Immature natural killer cell (primary cell): Measurements from ENCODE around the gene KIF21B. TPM values are rescaled to one million over a fixed set of nuclear protein-coding genes. Genes with fewer than 3 reads are reported as not detected.
A peak's percentile ranks its signal among the peaks of the same experiment; 100 is the strongest.

ENCODE experiments used
- DNase-seq, 3 donors: peaks; one replicate each; pipeline ENCODE4 v3.0.0; 2022; ENCODE audit warnings: mixed read lengths in 1 of 3
- H3K27ac Mint-ChIP-seq, 6 donors: one replicate each; pipeline ENCODE4 v1.8.0; 2020; ENCODE audit warnings: mixed read lengths in 6 of 6, mild to moderate bottlenecking in 5 of 6, inconsistent platforms in 4 of 6, moderate library complexity in 3 of 6
- H3K27me3 Mint-ChIP-seq, 3 donors: one replicate each; pipeline ENCODE4 v1.8.0; 2020 to 2021; ENCODE audit warnings: low read depth in 3 of 3, mild to moderate bottlenecking in 3 of 3, mixed read lengths in 3 of 3, moderate library complexity in 3 of 3, inconsistent platforms in 1 of 3
- H3K36me3 Mint-ChIP-seq, 3 donors: one replicate each; pipeline ENCODE4 v1.8.0; 2020; ENCODE audit warnings: mixed read lengths in 3 of 3, inconsistent platforms in 2 of 3, mild to moderate bottlenecking in 2 of 3
- H3K4me1 Mint-ChIP-seq, 2 donors: one replicate each; pipeline ENCODE4 v1.8.0; 2020; ENCODE audit warnings: inconsistent platforms in 2 of 2, mild to moderate bottlenecking in 2 of 2, mixed read lengths in 2 of 2, moderate library complexity in 1 of 2
- H3K4me3 Mint-ChIP-seq, 5 donors: one replicate each; pipeline ENCODE4 v1.8.0; 2020; ENCODE audit warnings: mild to moderate bottlenecking in 5 of 5, mixed read lengths in 5 of 5, inconsistent platforms in 3 of 5, moderate library complexity in 3 of 5
- H3K9me3 Mint-ChIP-seq, 6 donors: one replicate each; pipeline ENCODE4 v1.8.0; 2020; ENCODE audit warnings: mild to moderate bottlenecking in 6 of 6, mixed read lengths in 6 of 6, inconsistent platforms in 4 of 6, moderate library complexity in 3 of 6
- polyA plus RNA-seq, 3 donors: library from polyadenylated mRNA; unstranded; fragments of 300-500 nt; fragmentation: Illumina TruSeq; gene quantifications; one replicate each; pipeline ENCODE4 v1.2.3, GENCODE V29; 2021

KIF21B gene
- polyA plus RNA-seq, 3 donors from 2014 or later, result 1.6 to 9.1 (median 2.9) TPM

DNA sequence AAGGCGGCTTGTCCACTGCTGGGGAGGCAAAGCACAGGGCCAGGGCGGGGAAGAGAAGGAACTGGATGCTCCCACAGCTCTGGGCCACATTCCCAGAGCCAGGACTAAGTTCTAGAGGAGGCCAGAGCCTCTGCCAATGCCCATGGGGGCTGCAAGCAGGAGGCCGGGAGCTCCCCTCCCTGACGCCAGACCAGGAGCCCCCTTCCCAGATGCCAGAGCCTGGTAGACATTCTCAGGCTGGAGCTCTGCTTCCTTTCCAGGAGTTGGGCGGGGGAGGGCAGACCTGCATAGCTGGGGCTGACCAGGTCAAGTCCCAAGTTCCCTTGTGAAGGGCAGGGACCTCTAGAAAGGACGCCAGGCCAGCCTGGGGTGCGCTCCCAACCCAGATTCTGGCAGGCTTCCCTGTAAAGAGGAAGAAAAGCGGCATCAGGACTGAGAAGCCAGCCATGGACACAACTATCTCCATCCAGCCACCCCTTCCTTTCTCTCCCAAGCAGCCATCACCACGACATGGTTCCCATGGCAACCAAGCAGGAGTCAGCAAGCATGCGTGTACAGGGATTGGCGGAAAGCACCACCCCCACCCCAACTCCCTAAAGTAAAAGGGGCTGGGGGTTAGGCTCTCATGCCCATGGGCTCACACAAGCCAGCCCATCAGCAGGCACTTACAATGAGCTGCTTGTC lies 13.4 kb downstream of the KIF21B start:
- H3K27ac Mint-ChIP-seq, result peak overlapping the region in 5 of 6 donors; percentile 13 to 73 (median 47)
- peaks cover 58 to 61% of the 10 kb centered on the region in 2 donors for H3K4me1 Mint-ChIP-seq
- no peaks in the 10 kb centered on the region for H3K36me3 Mint-ChIP-seq
- peak overlapping the region in 2 of 5 donors; percentile 2 to 45 for H3K4me3 Mint-ChIP-seq
- no peaks in the 10 kb centered on the region for H3K9me3 Mint-ChIP-seq
- no peaks in the 10 kb centered on the region for H3K27me3 Mint-ChIP-seq
- no peak for DNase-seq

DNA sequence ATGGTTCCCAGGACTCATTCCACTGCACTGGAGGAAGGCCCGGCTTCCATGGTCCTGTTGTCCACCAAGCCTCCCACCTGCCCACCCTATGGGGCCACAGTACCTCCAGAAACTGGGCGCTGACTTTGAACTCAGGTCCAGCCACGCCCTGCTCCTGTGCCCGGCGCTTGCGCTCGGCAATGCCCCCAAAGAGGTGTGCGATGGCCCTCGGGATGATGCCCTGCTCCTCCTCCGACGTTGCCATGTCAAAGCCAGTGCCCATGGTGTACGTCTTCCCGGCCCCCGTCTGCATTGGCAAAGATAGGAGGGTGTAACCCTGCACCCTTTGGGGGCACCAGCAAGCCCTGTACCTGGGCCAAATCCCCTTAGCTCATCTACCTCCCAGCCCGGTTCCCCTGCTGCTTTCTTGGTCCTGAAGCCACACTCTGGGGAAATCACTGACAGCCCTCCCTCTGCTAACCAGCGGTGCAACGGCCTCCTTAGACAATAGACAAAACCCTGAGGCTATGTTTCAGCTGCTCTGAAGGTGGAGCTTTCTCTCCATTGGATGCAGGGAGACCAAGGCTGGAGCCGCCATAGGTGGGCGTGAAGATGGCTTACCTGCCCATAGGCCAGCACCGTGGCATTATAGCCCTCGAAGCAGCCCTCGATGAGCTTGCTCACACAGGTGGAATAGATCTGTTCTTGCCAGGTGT lies 14.7 kb downstream of the KIF21B start:
- Mint-ChIP-seq H3K27me3 (no peaks in the 10 kb centered on the region), H3K27ac (peak overlapping the region in 3 of 6 donors; percentile 4 to 71 (median 47)), H3K36me3 (no peaks in the 10 kb centered on the region), H3K4me1 (peaks cover 49 to 52% of the 10 kb centered on the region in 2 donors), H3K9me3 (no peaks in the 10 kb centered on the region), H3K4me3 (no peak overlapping the region)
- no peak for DNase-seq

- Mint-ChIP-seq H3K4me3 (no peak overlapping the region), H3K9me3 (no peaks in the 10 kb centered on the region), H3K27ac (no peak overlapping the region), H3K36me3 (peaks cover under 1 to 6% (median 6%) of the 10 kb centered on the region in 3 donors), H3K27me3 (no peaks in the 10 kb centered on the region), H3K4me1 (peaks cover 36 to 39% of the 10 kb centered on the region in 2 donors)
- DNase-seq, result no peak
Measured at GRCh38 chr1:201007481-201007880, 16.0 kb downstream of the KIF21B start.

GRCh38 chr1:201006450-201006849 lies 17.1 kb downstream of the KIF21B start:
- peaks cover 9 to 17% (median 11%) of the 10 kb centered on the region in 3 donors for H3K36me3 Mint-ChIP-seq

GRCh38 chr1:201004732-201005131 lies 18.8 kb downstream of the KIF21B start:
- no peak overlapping the region for H3K27ac Mint-ChIP-seq
- no peaks in the 10 kb centered on the region for H3K27me3 Mint-ChIP-seq
- H3K9me3 Mint-ChIP-seq, result no peaks in the 10 kb centered on the region
- DNase-seq, result no peak
- peaks cover 9 to 18% (median 13%) of the 10 kb centered on the region in 3 donors for H3K36me3 Mint-ChIP-seq
- no peak overlapping the region for H3K4me3 Mint-ChIP-seq
- H3K4me1 Mint-ChIP-seq, result peaks cover 15 to 17% of the 10 kb centered on the region in 2 donors

More at GRCh38 chr1:201006450-201006849, 17.1 kb downstream of the KIF21B start:
- peaks cover 26 to 29% of the 10 kb centered on the region in 2 donors for H3K4me1 Mint-ChIP-seq
- H3K9me3 Mint-ChIP-seq, result no peaks in the 10 kb centered on the region
- no peak overlapping the region for H3K4me3 Mint-ChIP-seq
- no peak overlapping the region for H3K27ac Mint-ChIP-seq
- DNase-seq, result no peak
- H3K27me3 Mint-ChIP-seq, result no peaks in the 10 kb centered on the region

- no peak overlapping the region for H3K27ac Mint-ChIP-seq
- H3K9me3 Mint-ChIP-seq, result no peaks in the 10 kb centered on the region
- H3K36me3 Mint-ChIP-seq, result peaks cover 9 to 22% (median 13%) of the 10 kb centered on the region in 3 donors
- H3K4me1 Mint-ChIP-seq, result peaks cover 10 to 11% of the 10 kb centered on the region in 2 donors
- no peak overlapping the region for H3K4me3 Mint-ChIP-seq
- no peaks in the 10 kb centered on the region for H3K27me3 Mint-ChIP-seq
- DNase-seq, result no peak
Measured at GRCh38 chr1:201004154-201004553, 19.4 kb downstream of the KIF21B start.

DNA sequence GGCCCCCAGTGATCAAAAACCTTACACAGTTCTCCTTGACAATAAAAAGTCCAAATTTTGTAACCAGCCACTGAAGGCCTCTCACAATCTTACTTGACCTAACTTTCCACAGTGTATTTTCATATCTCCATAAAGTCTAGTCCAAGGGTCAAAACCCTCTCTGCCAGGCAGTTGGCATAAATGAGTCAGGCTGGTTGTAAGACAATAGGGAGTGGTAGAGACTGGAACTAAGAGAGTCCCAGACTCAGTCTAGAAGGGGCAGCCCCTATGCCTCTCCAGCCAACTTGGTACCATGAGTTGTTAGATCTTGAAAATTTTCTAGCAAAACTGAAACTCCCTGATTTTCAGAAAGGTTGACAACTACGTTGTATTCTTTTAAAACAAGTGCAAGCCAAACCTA lies 21.0 kb downstream of the KIF21B start:
- no peak for DNase-seq
- Mint-ChIP-seq H3K4me3 (no peak overlapping the region), H3K27ac (peak overlapping the region in 1 of 6 donors; percentile 12)

GRCh38 chr1:201001962-201002361 lies 21.6 kb downstream of the KIF21B start:
- H3K9me3 Mint-ChIP-seq, result no peaks in the 10 kb centered on the region
- peak overlapping the region in 1 of 6 donors; percentile 53 for H3K27ac Mint-ChIP-seq
- H3K36me3 Mint-ChIP-seq, result peaks cover 17 to 37% (median 27%) of the 10 kb centered on the region in 3 donors
- no peak for DNase-seq
- H3K27me3 Mint-ChIP-seq, result no peaks in the 10 kb centered on the region
- H3K4me3 Mint-ChIP-seq, result no peak overlapping the region
- H3K4me1 Mint-ChIP-seq, result no peaks in the 10 kb centered on the region

More for the DNA sequence above, 21.0 kb downstream of the KIF21B start:
- H3K4me1 Mint-ChIP-seq, result no peaks in the 10 kb centered on the region
- H3K36me3 Mint-ChIP-seq, result peaks cover 14 to 33% (median 25%) of the 10 kb centered on the region in 3 donors
- H3K27me3 Mint-ChIP-seq, result no peaks in the 10 kb centered on the region
- H3K9me3 Mint-ChIP-seq, result no peaks in the 10 kb centered on the region

DNA sequence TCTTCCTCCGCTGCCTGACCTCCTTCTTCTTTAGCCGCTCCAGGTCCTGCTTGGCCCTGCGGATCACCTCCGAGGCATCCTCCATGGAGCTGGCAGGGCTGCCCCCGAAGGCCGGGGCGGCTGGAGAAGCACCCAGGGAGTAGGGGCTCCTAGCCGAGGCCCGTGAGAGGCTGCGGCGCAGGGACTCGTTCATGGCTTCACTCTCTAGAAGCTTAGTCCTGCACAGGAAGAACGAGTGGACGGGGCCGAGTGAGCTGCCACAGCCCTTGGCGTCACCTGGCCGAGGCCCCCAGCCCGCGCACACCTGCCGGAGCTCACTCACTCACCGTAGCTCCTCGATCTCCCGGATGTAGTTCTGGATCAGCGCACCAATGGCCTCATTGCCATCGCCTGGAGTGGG lies 23.1 kb downstream of the KIF21B start:
- Mint-ChIP-seq H3K27ac (no peak overlapping the region), H3K36me3 (peaks cover 24 to 49% (median 36%) of the 10 kb centered on the region in 3 donors), H3K4me1 (no peaks in the 10 kb centered on the region), H3K9me3 (no peaks in the 10 kb centered on the region), H3K27me3 (no peaks in the 10 kb centered on the region), H3K4me3 (no peak overlapping the region)
- no peak for DNase-seq

DNA sequence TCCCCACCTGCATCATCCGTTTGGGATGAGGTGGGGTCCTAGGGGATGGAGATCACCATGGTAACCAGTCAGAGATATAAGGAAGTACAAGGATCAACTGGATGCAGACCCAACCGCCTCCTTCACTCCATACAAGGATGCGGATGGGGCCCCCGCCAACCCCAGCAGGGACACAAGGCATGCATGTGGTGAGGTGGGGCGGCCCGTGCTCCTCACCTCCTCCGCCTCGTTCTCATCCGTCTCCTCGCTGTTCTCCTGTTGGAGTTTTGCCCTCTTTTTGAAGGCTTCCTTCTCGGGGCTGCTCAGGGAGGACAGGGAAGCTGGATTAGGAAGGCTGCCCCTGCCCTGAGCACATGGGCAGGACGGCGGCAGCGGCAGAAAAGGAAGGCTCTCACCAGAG lies 23.8 kb downstream of the KIF21B start:
- no peak for DNase-seq
- peaks cover 0 to 1% of the 10 kb centered on the region in 2 donors for H3K4me1 Mint-ChIP-seq
- H3K36me3 Mint-ChIP-seq, result peaks cover 24 to 49% (median 36%) of the 10 kb centered on the region in 3 donors
- no peaks in the 10 kb centered on the region for H3K27me3 Mint-ChIP-seq
- no peak overlapping the region for H3K4me3 Mint-ChIP-seq
- H3K27ac Mint-ChIP-seq, result no peak overlapping the region
- no peaks in the 10 kb centered on the region for H3K9me3 Mint-ChIP-seq

- Mint-ChIP-seq H3K9me3 (no peaks in the 10 kb centered on the region), H3K4me1 (peaks cover 0 to 1% of the 10 kb centered on the region in 2 donors), H3K4me3 (no peak overlapping the region), H3K36me3 (peaks cover 24 to 50% (median 36%) of the 10 kb centered on the region in 3 donors), H3K27ac (peak overlapping the region in 1 of 6 donors; percentile 19), H3K27me3 (no peaks in the 10 kb centered on the region)
- no peak for DNase-seq
Measured at GRCh38 chr1:200998323-200998722, 25.2 kb downstream of the KIF21B start.

DNA sequence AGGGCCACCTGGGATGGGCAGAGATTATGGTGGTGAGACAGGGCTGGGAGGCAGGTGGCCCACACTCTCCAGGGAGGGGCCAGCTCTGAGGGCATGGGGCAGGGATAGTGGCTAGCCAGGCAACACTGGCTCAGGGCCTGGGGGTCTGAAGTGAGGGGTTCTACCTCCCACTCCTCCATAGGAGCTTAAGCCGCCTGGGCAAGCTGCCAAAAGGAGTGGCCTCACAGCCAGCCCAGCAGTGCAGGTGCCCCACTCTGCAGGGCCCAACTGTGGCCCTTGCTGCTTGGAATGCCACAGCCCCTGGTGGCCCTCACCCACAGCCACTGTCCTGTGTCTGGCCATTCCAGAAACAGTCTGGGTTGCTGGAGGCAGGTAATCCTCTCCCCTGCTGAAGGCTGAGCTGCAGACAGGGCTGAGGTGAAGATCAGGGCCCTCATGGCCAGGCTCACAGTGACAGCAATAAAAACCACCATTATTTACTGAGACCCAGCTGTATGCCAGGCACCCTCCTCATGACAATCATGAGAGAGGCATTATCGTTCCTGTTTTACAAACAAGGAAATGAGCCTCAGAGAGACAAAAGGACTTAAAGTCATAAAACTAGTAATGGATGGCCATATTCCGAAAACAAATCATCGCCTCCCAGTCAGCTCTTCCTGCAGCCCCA lies 31.0 kb downstream of the KIF21B start:
- H3K4me3 Mint-ChIP-seq, result no peak overlapping the region

DNA sequence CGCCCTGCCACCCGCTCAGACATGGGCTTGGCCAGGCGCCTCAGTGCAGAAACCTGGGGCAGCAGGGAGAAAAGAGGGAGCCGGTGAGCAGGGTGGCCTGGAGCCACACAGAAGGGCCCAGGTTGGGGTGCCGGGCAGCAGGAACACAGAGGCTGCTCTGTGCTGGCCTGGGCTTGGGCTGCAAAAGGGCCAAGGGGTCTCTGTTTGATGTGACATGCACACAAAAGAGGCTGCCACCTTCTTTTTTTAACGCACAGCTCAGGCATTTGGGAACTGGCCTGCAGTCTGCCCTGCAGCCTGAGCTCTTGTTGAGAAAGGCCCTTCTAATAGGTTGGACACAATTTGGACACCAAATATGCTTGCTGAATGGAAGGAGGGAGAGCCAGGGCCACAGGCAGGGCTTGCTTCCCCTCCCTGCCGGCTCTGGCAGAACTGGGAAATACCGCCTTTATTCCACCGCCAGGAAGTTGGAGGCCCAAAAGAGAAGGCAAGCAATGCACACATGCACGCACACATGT lies 32.4 kb downstream of the KIF21B start:
- peaks cover 6 to 34% (median 10%) of the 10 kb centered on the region in 3 donors for H3K36me3 Mint-ChIP-seq

More for the DNA sequence above, 31.0 kb downstream of the KIF21B start:
- no peak for DNase-seq
- Mint-ChIP-seq H3K36me3 (peaks cover 15 to 36% (median 17%) of the 10 kb centered on the region in 3 donors), H3K4me1 (peaks cover 0 to 3% of the 10 kb centered on the region in 2 donors), H3K27me3 (no peaks in the 10 kb centered on the region), H3K9me3 (no peaks in the 10 kb centered on the region), H3K27ac (no peak overlapping the region)

More for the DNA sequence above, 32.4 kb downstream of the KIF21B start:
- Mint-ChIP-seq H3K4me3 (no peak overlapping the region), H3K4me1 (peaks cover 0 to 3% of the 10 kb centered on the region in 2 donors), H3K27ac (peak overlapping the region in 1 of 6 donors; percentile 34), H3K27me3 (no peaks in the 10 kb centered on the region), H3K9me3 (no peaks in the 10 kb centered on the region)
- DNase-seq, result no peak
